Subcutaneous adipose tissue (tissue), 4 donors: ENCODE measurements around the gene CGRRF1. TPM values are rescaled to one million over a fixed set of nuclear protein-coding genes. Genes with fewer than 3 reads are reported as not detected.

Experiments
- CTCF ChIP-seq: fragments of 450-650 bp; IDR thresholded peaks from one replicate; pipeline ENCODE4 v1.5.1; 2016; ENCODE audit warnings: low read depth, mild to moderate bottlenecking, control low read depth, antibody characterized with exemption, moderate library complexity
- total RNA-seq, 4 donors: library from RNA; depleted of rRNA; stranded (reverse); fragments of >200 nt; gene quantifications; one replicate each; pipeline ENCODE4 v1.1.0, GENCODE V29; 2016

The CGRRF1 gene
- total RNA-seq, 4 donors from 2014 or later: 11.7 to 27.4 (median 19.6) TPM

- no peak for TF ChIP-seq CTCF
Observed at GRCh38 chr14:54556535-54556934, 46.8 kb downstream of the CGRRF1 start.

DNA sequence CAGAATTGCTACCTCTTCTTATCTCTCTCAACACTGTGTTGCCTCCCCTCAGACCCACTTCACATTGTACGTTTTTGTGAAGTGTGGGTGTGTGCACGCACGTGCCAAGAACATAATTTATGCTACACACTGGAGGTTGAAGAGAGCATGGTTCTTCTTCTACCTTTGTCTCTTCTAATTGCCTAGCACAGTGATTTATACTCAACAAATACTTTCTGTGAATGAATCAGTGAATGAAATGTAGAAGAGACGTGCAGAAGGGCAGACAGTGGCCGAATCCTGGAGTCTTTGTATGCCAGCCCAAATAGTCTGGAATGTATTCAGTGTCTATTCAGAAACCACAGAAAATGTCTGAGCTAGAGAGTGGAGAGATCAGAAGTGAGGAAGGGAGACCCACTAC is 52.6 kb downstream of the CGRRF1 start:
- TF ChIP-seq CTCF: no peak

DNA sequence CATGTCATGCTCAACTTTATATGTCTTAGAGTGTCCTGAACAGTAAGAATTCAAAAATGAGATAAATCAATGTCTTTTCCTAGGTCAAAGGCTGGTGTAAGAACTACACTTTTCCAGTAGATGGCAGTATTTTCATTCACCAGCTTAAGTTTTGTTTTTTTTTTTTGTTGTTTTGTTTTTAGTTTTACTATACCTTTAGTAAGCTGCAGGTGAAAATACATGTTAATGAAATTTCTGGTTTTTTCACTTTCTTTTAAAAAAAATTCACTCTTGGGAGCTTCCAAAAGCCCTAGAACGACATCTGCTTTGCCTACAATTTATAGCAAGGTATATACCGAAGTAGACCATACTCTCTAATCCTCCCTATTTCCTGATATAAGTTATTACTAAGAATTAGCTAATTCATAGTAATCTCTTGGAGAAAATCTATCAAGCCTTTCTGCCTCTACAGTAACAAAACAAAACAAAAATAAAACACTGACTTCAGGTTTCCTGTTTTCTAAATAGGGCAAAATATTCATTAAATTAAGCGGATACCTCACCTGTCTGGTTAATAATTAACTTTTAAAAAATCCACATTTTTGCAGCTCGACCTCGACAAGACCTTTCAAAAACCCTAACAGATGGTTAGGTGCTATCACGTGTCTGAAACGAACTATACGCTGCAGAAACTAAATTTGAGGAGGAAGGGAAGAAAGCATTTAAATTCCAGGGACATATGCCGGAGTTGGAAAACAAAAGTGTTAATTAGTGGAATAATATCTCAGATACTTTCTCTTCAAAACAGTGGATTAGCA is 54.6 kb downstream of the CGRRF1 start:
- TF ChIP-seq CTCF: no peak

GRCh38 chr14:54564868-54565784 is 55.4 kb downstream of the CGRRF1 start:
- TF ChIP-seq CTCF: no peak

- no peak for TF ChIP-seq CTCF
Observed at GRCh38 chr14:54565785-54566409, 56.2 kb downstream of the CGRRF1 start.

GRCh38 chr14:54566410-54567223 is 56.9 kb downstream of the CGRRF1 start, which contains the start of gene SAMD4A:
Gene SAMD4A (plus strand): TSS chr14:54567128. CDS start chr14:54567917, 789 bp downstream.
- no peak for TF ChIP-seq CTCF
